Uterus (tissue), 4 donors: Measurements from ENCODE around the gene MACROD1. TPM values are rescaled to one million over a fixed set of nuclear protein-coding genes. Genes with fewer than 3 reads are reported as not detected.

Experiments used
- DNase-seq, 2 donors: peaks; one replicate each; pipeline ENCODE4 v3.0.0-alpha.2; 2019 to 2020
- H3K27ac ChIP-seq, 2 donors: fragments of 200-600 bp; sonication (generic); 1 replicate in 1 of 2; 2 replicates in 1 of 2; pipeline ENCODE4 v1.5.1; 2016 to 2018
- H3K27me3 ChIP-seq, 2 donors: fragments of 200-600 bp; sonication (generic); one replicate each; pipeline ENCODE4 v1.5.1; 2018 to 2019; ENCODE audit warnings: control low read depth in 1 of 2
- H3K36me3 ChIP-seq, 2 donors: fragments of 200-600 bp; sonication (generic); one replicate each; pipeline ENCODE4 v1.5.1; 2019; ENCODE audit warnings: control low read depth in 1 of 2
- H3K4me1 ChIP-seq, 2 donors: fragments of 200-600 bp; sonication (generic); one replicate each; pipeline ENCODE4 v1.5.1; 2018 to 2019; ENCODE audit warnings: control low read depth in 1 of 2
- H3K4me3 ChIP-seq, 2 donors: fragments of 200-600 bp; sonication (generic); 1 replicate in 1 of 2; 2 replicates in 1 of 2; pipeline ENCODE4 v1.5.1; 2018 to 2019; ENCODE audit warnings: mild to moderate bottlenecking in 1 of 2
- H3K9me3 ChIP-seq, 2 donors: fragments of 200-600 bp; sonication (generic); one replicate each; pipeline ENCODE4 v1.5.1; 2019; ENCODE audit warnings: control low read depth in 1 of 2
- CTCF ChIP-seq, 4 experiments: fragments of 200-600 bp in 2 of 4; fragments of 450-650 bp in 2 of 4; sonication (generic) in 2 of 4; IDR thresholded peaks; one replicate each; pipeline ENCODE4 v1.5.1; 2016 to 2019; ENCODE audit warnings: antibody characterized with exemption in 4 of 4, mild to moderate bottlenecking in 2 of 4, moderate library complexity in 1 of 4
- POLR2A ChIP-seq, 2 donors: fragments of 450-650 bp; IDR thresholded peaks; one replicate each; pipeline ENCODE4 v1.6.1; 2016; ENCODE audit warnings: antibody characterized with exemption in 2 of 2, mild to moderate bottlenecking in 1 of 2, moderate library complexity in 1 of 2
- intact Hi-C: fragments of 100-400 bp; cut with DNase I; formaldehyde crosslinking; loops from one replicate; pipeline ENCODE4 v1.15.1; 2023; ENCODE audit warnings: low total_unique reads
- total RNA-seq, 4 donors: library from RNA; depleted of rRNA in 3 of 4; stranded (reverse); fragments of >200 nt in 3 of 4; gene quantifications; one replicate each; pipeline versions ENCODE4 v1.1.0 to v1.2.4, GENCODE V29; 2014 to 2023
- donor health status: DM: yes; HTN: yes; CAD: no.

Gene MACROD1
- total RNA-seq, 4 donors from 2014 or later, result 1.8 to 27.1 (median 6.6) TPM

DNA sequence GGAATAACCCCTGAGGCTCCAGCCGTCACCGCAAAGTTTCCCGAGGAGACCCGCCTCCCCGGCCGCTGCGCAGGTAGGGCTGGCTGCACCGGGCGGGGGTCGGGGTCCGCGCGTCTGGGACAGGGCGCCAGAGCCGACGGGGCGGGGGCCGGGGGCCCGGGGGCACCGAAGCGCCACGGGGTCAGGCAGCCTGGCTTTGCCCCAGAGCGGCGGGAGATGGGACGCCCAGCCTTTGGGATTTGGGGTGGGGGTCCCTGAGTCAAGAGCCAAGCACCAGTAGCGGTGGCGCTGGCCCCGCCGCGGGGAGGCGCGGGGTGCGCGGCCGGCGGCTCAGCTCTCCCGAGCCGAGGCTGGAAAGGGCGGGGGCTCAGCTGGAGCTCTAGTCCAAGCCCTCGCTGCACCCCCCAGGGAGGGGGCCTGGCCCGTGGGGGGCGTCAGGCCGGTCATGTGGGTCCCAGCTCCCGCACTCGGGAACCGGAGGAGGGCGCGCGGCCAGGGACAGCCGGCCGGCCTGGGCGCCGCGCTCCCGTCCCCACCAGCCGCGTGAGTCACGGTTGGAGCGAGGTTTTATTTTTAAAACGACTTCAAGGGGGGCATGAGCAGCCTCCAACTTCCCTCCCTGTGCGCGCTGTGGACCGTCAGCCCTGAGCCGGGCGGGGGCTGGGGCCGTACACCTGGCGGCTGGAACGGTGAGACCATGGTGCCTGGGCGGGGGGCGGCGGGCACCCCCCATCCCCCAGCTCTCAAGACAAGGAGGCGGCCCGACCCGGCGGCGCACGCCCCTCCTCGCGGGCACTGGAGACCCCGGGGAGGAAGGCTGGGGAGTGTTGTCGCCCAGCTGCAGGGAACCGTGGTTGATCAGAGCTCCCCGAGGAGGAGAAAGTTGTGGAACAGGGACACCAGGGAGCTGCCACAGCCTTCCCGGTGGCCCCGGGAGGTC lies 129.6 kb downstream of the MACROD1 start:
- H3K9me3 ChIP-seq, result no peaks in the 10 kb centered on the region
- H3K4me1 ChIP-seq, result no peaks in the 10 kb centered on the region
- H3K36me3 ChIP-seq, result no peaks in the 10 kb centered on the region
- peak overlapping the region; percentile 18 to 45 for H3K4me3 ChIP-seq
- H3K27me3 ChIP-seq, result no peaks in the 10 kb centered on the region
- peak; percentile 51 to 57 for DNase-seq
- TF ChIP-seq CTCF (IDR thresholded peaks at IDR 0.05) (no peak), POLR2A (IDR thresholded peaks at IDR 0.05) (peak in 1 of 2 donors; percentile 4)
- intact Hi-C loops, result no loop called here
- H3K27ac ChIP-seq, result peak overlapping the region; percentile 32 to 61

GRCh38 chr11:64035576-64035975 lies 130.3 kb downstream of the MACROD1 start, which contains the start of gene FLRT1:
TSS of gene FLRT1 (plus strand) at chr11:64035931. CDS start at chr11:64116268, 80,337 bp downstream.
- Histone ChIP-seq H3K9me3 (no peaks in the 10 kb centered on the region), H3K4me3 (peak within 1 kb of the TSS; percentile 18 to 45), H3K36me3 (no peaks in the 10 kb centered on the region), H3K4me1 (no peaks in the 10 kb centered on the region), H3K27ac (peak within 1 kb of the TSS; percentile 32 to 61), H3K27me3 (no peaks in the 10 kb centered on the region)
- intact Hi-C loops, result no loop called here
- no peak for TF ChIP-seq CTCF (IDR thresholded peaks at IDR 0.05)
- TF ChIP-seq POLR2A (IDR thresholded peaks at IDR 0.05), result no peak
- DNase-seq, result no peak

DNA sequence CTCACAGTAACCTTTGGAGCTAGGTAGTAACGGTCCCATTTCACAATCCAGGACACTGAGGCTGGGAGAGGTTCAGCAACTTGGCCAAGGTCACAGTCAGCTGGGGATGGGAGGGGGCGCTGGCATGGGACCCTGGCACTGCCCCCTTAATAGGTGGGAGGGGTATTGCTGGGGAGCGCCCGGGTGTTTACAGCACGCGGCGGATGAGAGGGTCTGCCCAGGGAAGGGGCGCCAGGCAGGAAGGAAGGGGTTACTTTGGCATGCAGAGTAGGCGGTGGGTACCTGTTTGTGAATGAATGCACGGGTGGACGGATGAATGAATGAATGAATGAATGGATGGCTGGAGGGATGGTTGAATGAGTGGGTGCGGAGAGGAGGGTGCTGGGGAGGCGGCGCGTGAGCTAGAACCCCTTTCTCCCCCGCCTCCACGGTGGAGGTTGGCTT lies 130.8 kb downstream of the MACROD1 start:
- Histone ChIP-seq H3K9me3 (no peaks in the 10 kb centered on the region), H3K27me3 (no peaks in the 10 kb centered on the region), H3K4me3 (peak overlapping the region in 1 of 2 donors; percentile 9), H3K27ac (no peak overlapping the region), H3K36me3 (no peaks in the 10 kb centered on the region), H3K4me1 (no peaks in the 10 kb centered on the region)
- intact Hi-C loops, result no loop called here
- DNase-seq, result no peak
- TF ChIP-seq CTCF (IDR thresholded peaks at IDR 0.05), result no peak
- TF ChIP-seq POLR2A (IDR thresholded peaks at IDR 0.05), result no peak

- no peak for DNase-seq
- intact Hi-C loops, result no loop called here
- no peaks in the 10 kb centered on the region for H3K4me1 ChIP-seq
- H3K27ac ChIP-seq, result no peak overlapping the region
- no peaks in the 10 kb centered on the region for H3K36me3 ChIP-seq
- no peak overlapping the region for H3K4me3 ChIP-seq
- H3K9me3 ChIP-seq, result no peaks in the 10 kb centered on the region
- H3K27me3 ChIP-seq, result no peaks in the 10 kb centered on the region
- TF ChIP-seq CTCF (IDR thresholded peaks at IDR 0.05) (no peak), POLR2A (IDR thresholded peaks at IDR 0.05) (no peak)
Observed at GRCh38 chr11:64034411-64034811, 131.5 kb downstream of the MACROD1 start.

DNA sequence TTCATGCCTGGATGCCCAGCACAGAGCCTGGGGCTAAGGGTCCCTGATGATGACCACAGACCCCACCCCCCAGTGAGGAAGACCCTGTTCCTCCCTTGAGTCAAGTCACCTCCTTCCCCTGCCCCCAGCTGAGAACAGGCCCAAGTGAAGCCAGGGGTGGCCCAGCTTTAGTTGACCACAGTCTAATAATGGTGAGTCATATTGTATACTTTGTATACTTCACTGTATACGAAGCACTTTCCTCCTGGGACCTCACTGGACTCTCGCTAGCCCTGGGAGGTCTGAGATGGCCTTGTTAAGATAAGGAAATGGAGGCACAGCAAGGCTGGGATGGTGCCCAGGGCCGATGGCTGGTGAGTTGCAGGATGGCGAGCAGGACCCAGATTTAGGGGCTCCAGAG lies 133.9 kb downstream of the MACROD1 start:
- H3K27me3 ChIP-seq, result no peaks in the 10 kb centered on the region
- intact Hi-C loops, result no loop called here
- no peaks in the 10 kb centered on the region for H3K36me3 ChIP-seq
- no peak for TF ChIP-seq CTCF (IDR thresholded peaks at IDR 0.05)
- no peak for TF ChIP-seq POLR2A (IDR thresholded peaks at IDR 0.05)
- no peak overlapping the region for H3K4me3 ChIP-seq
- H3K9me3 ChIP-seq, result no peaks in the 10 kb centered on the region
- no peak overlapping the region for H3K27ac ChIP-seq
- no peaks in the 10 kb centered on the region for H3K4me1 ChIP-seq
- DNase-seq, result no peak
